H9 (cell line): ENCODE data around the gene VAV2. TPM values are rescaled to one million over a fixed set of nuclear protein-coding genes. Genes with fewer than 3 reads are reported as not detected.

Experiments used
- DNase-seq: peaks from one replicate; pipeline ENCODE4 v3.0.0-alpha.2; 2017
- H2AFZ ChIP-seq: one replicate; pipeline ENCODE4 v1.6.1; 2013; ENCODE audit warnings: mild to moderate bottlenecking, low read length, control low read depth, moderate library complexity
- H2AK5ac ChIP-seq: 2 replicates; pipeline ENCODE4 v1.6.1; 2013; ENCODE audit warnings: low read length, control low read depth, mixed read lengths; ENCODE audit not compliant: insufficient read length
- H2BK120ac ChIP-seq: one replicate; pipeline ENCODE4 v1.6.1; 2013; ENCODE audit warnings: low read depth, mild to moderate bottlenecking, low read length, control low read depth, inconsistent platforms; ENCODE audit not compliant: poor library complexity, severe bottlenecking
- H2BK12ac ChIP-seq: 2 replicates; pipeline ENCODE4 v1.6.1; 2013; ENCODE audit warnings: low read length, control low read depth, mixed read lengths, low read depth; ENCODE audit not compliant: insufficient read length
- H2BK15ac ChIP-seq: 2 replicates; pipeline ENCODE4 v1.6.1; 2013; ENCODE audit warnings: low read depth, low read length, control low read depth
- H2BK20ac ChIP-seq: one replicate; pipeline ENCODE4 v1.6.1; 2013; ENCODE audit warnings: low read depth, mild to moderate bottlenecking, low read length, control low read depth, inconsistent platforms; ENCODE audit not compliant: poor library complexity, severe bottlenecking
- H2BK5ac ChIP-seq: 2 replicates; pipeline ENCODE4 v1.6.1; 2013; ENCODE audit warnings: low read length, control low read depth, mixed read lengths; ENCODE audit not compliant: insufficient read length
- H3K14ac ChIP-seq: 2 replicates; pipeline ENCODE4 v1.6.1; 2013; ENCODE audit warnings: low read length, control low read depth; ENCODE audit not compliant: insufficient read depth
- H3K18ac ChIP-seq: 2 replicates; pipeline ENCODE4 v1.6.1; 2013; ENCODE audit warnings: low read depth, mild to moderate bottlenecking, mixed read lengths, low read length, control low read depth; ENCODE audit not compliant: insufficient read length
- H3K23ac ChIP-seq: 2 replicates; pipeline ENCODE4 v1.6.1; 2013; ENCODE audit warnings: low read length, control low read depth, mixed read lengths, low read depth; ENCODE audit not compliant: insufficient read length
- H3K23me2 ChIP-seq: 2 replicates; pipeline ENCODE4 v1.6.1; 2013; ENCODE audit warnings: low read depth, mild to moderate bottlenecking, mixed read lengths, low read length, control low read depth; ENCODE audit not compliant: insufficient read length, poor library complexity, severe bottlenecking
- H3K27ac ChIP-seq: 2 replicates; pipeline ENCODE4 v1.5.1; 2013; ENCODE audit warnings: low read length, control low read depth, mixed read lengths, low read depth; ENCODE audit not compliant: insufficient read length
- H3K27me3 ChIP-seq: 2 replicates; pipeline ENCODE4 v1.6.1; 2013; ENCODE audit warnings: low read length, control low read depth, inconsistent platforms; ENCODE audit not compliant: insufficient read depth
- H3K4ac ChIP-seq: 2 replicates; pipeline ENCODE4 v1.6.1; 2013; ENCODE audit warnings: low read depth, mild to moderate bottlenecking, control low read depth, inconsistent platforms, low read length, moderate library complexity
- H3K4me1 ChIP-seq: 2 replicates; pipeline ENCODE4 v1.6.1; 2013; ENCODE audit warnings: low read length, control low read depth, inconsistent platforms; ENCODE audit not compliant: insufficient read depth
- H3K4me2 ChIP-seq: 2 replicates; pipeline ENCODE4 v1.6.1; 2013; ENCODE audit warnings: low read length, control low read depth, mixed read lengths; ENCODE audit not compliant: insufficient read length, insufficient read depth
- H3K56ac ChIP-seq: 2 replicates; pipeline ENCODE4 v1.6.1; 2013; ENCODE audit warnings: low read depth, mild to moderate bottlenecking, mixed read lengths, low read length, control low read depth; ENCODE audit not compliant: insufficient read length
- H3K79me1 ChIP-seq: 2 replicates; pipeline ENCODE4 v1.6.1; 2013; ENCODE audit warnings: low read depth, mild to moderate bottlenecking, moderate library complexity, low read length, control low read depth, inconsistent platforms; ENCODE audit not compliant: insufficient read depth, poor library complexity, severe bottlenecking
- H3K79me2 ChIP-seq: 2 replicates; pipeline ENCODE4 v1.6.1; 2013; ENCODE audit warnings: low read length, control low read depth, inconsistent platforms; ENCODE audit not compliant: insufficient read depth
- H3K9ac ChIP-seq: 2 replicates; pipeline ENCODE4 v1.6.1; 2013; ENCODE audit warnings: low read length, control low read depth, mixed read lengths; ENCODE audit not compliant: insufficient read length; ENCODE audit errors: extremely low read depth
- H3K9me3 ChIP-seq: one replicate; pipeline ENCODE4 v1.6.1; 2013; ENCODE audit warnings: low read depth, low read length, inconsistent platforms; ENCODE audit not compliant: control insufficient read depth
- H3T11ph ChIP-seq: one replicate; pipeline ENCODE4 v1.6.1; 2013; ENCODE audit warnings: mild to moderate bottlenecking, low read length, control low read depth, inconsistent platforms
- H4K20me1 ChIP-seq: one replicate; pipeline ENCODE4 v1.6.1; 2013; ENCODE audit not compliant: control insufficient read depth, insufficient read length, insufficient read depth
- H4K5ac ChIP-seq: 2 replicates; pipeline ENCODE4 v1.6.1; 2013; ENCODE audit warnings: low read depth, mild to moderate bottlenecking, mixed read lengths, low read length, control low read depth; ENCODE audit not compliant: insufficient read length
- H4K8ac ChIP-seq: replicated peaks from 2 replicates; pipeline ENCODE4 v1.6.1; 2013; ENCODE audit warnings: low read length, control low read depth, mixed read lengths, low read depth; ENCODE audit not compliant: insufficient read length
- H4K91ac ChIP-seq: 2 replicates; pipeline ENCODE4 v1.6.1; 2013; ENCODE audit warnings: low read depth, mild to moderate bottlenecking, moderate library complexity, mixed read lengths, low read length, control low read depth; ENCODE audit not compliant: insufficient read length
- H3K27ac Mint-ChIP-seq, 3 experiments: 2 replicates in 2 of 3; 3 replicates in 1 of 3; pipeline ENCODE4 v1.8.0; 2020 to 2021; ENCODE audit warnings: mixed read lengths in 3 of 3, mild to moderate bottlenecking in 1 of 3, moderate library complexity in 1 of 3
- H3K27me3 Mint-ChIP-seq: 2 replicates; pipeline ENCODE4 v1.8.0; 2021; ENCODE audit warnings: low read depth, mild to moderate bottlenecking, moderate library complexity, mixed read lengths
- H3K36me3 Mint-ChIP-seq, 3 experiments: 2 replicates in 2 of 3; 3 replicates in 1 of 3; pipeline ENCODE4 v1.8.0; 2020 to 2021; ENCODE audit warnings: low read depth in 3 of 3, mixed read lengths in 3 of 3; ENCODE audit not compliant: insufficient read depth in 1 of 3
- H3K4me1 Mint-ChIP-seq, 2 experiments: 2 replicates each; pipeline ENCODE4 v1.8.0; 2020; ENCODE audit warnings: mixed read lengths in 2 of 2
- H3K4me3 Mint-ChIP-seq, 2 experiments: 2 replicates in 1 of 2; 3 replicates in 1 of 2; pipeline ENCODE4 v1.8.0; 2020 to 2021; ENCODE audit warnings: mild to moderate bottlenecking in 2 of 2, mixed read lengths in 2 of 2, moderate library complexity in 1 of 2
- H3K9me3 Mint-ChIP-seq, 2 experiments: 2 replicates in 1 of 2; 3 replicates in 1 of 2; pipeline ENCODE4 v1.8.0; 2020; ENCODE audit warnings: mild to moderate bottlenecking in 2 of 2, mixed read lengths in 2 of 2, moderate library complexity in 1 of 2
- CTCF ChIP-seq: fragments of 200-600 bp; sonication (generic); conservative IDR thresholded peaks from 3 replicates; pipeline ENCODE4 v1.8.0; 2021; ENCODE audit warnings: antibody characterized with exemption, mild to moderate bottlenecking
- WGBS: extraction: QIAGEN DNeasy Blood & Tissue Kit; methylation state at CpG from one replicate; pipeline ENCODE4 v1.1.7; 2013; ENCODE audit warnings: missing lambda C conversion rate, low lambda C conversion rate, mixed read lengths; ENCODE audit not compliant: insufficient read length; ENCODE audit errors: extremely low coverage; 5-methylcytosine and 5-hydroxymethylcytosine counted together
- total RNA-seq: library from RNA; stranded (reverse); gene quantifications from 2 replicates; pipeline ENCODE4 v1.2.1, GENCODE V29; 2021

VAV2 gene
- total RNA-seq, 1 experiment from 2014 or later, result 58.7 TPM

- Mint-ChIP-seq H3K27me3 (no peaks in the 10 kb centered on the region; the same call in 1 of the 2 replicates), H3K36me3 (peaks cover 2 to 28% (median 3%) of the 10 kb centered on the region in 3 experiments; a peak in 5 of 7 replicates), H3K4me3 (no peak overlapping the region), H3K4me1 (peaks cover 3 to 23% of the 10 kb centered on the region in 2 experiments; a peak in 3 of 4 replicates), H3K9me3 (no peaks in the 10 kb centered on the region), H3K27ac (peak overlapping the region in 2 of 3 experiments; percentile 48 to 52; a peak in 3 of 7 replicates)
- Histone ChIP-seq H2AFZ (no peak overlapping the region), H3K4ac (no peak overlapping the region), H3K9me3 (no peaks in the 10 kb centered on the region), H4K20me1 (no peaks in the 10 kb centered on the region), H2BK12ac (no peak overlapping the region), H4K91ac (no peak overlapping the region), H3K27me3 (no peaks in the 10 kb centered on the region), H2BK20ac (no peak overlapping the region), H3K14ac (no peak overlapping the region), H3K79me2 (no peaks in the 10 kb centered on the region), H2AK5ac (no peak overlapping the region), H3K27ac (no peak overlapping the region), H2BK120ac (no peak overlapping the region), H4K5ac (no peak overlapping the region), H3K56ac (no peak overlapping the region), H3K23me2 (no peaks in the 10 kb centered on the region), H3K18ac (no peak overlapping the region), H3K23ac (no peak overlapping the region), H4K8ac (no peak overlapping the region), H3K4me2 (no peak overlapping the region), H3T11ph (no peak overlapping the region), H3K9ac (no peak overlapping the region), H3K79me1 (no peaks in the 10 kb centered on the region), H3K4me1 (no peaks in the 10 kb centered on the region), H2BK15ac (no peak overlapping the region), H2BK5ac (no peak overlapping the region)
- WGBS, result no CpG with 5 or more reads among the region's 17 CpGs
- no peak for TF ChIP-seq CTCF
- DNase-seq, result no peak
Measured at GRCh38 chr9:133799716-133800115, 192.4 kb downstream of the VAV2 start.
